ENCODE results near the gene LBHD2. TPM values are rescaled to one million over a fixed set of nuclear protein-coding genes. Genes with fewer than 3 reads are reported as not detected.
"Not testable (repeated sequence)": the region's sequence is repeated elsewhere in the genome, so short reads cannot be mapped to it uniquely, and the experiment has no call there.

The LBHD2 gene
- total and polyA plus RNA-seq, 2 of the 8 experiments (the other 6 are each of a cell fraction or from before 2014, with no cell fraction given): not detected

DNA sequence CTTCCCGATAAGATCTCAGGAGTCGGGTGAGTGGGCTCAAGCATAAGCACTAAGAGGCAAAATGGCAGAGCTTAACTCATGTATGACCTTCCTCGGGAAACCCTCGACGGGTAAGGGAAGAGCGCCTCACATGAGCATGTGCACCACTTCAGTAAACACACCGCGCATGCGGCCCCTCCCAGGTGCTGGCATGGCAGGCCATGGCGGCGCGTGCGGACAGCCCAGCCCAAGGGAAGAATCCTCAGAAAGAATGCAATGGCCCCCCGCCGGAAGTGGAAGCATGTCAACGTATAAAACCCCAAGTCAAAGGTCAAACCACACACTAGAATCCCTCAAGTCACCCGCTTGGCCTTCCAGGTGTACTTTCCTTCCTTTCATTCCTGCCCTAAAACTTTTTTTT lies 32.6 kb downstream of the LBHD2 start:
- no peak overlapping the region for H3K18ac ChIP-seq (ENCODE audit: extremely low read depth, low read length)
- 0 out of 2 replicates have a peak overlapping the region, but pooled peaks have one; percentile 81 for H2BK12ac ChIP-seq (ENCODE audit: low read depth, low read length)
- H3K56ac ChIP-seq (replicated peaks; ENCODE audit: insufficient read length, low read depth, low read length): no peak overlapping the region
- H3K27me3 ChIP-seq (replicated peaks in 1 of 4; ENCODE audit: control insufficient read depth in 3 of 4, extremely low read depth in 1 of 4, insufficient read depth in 3 of 4, low read length in 3 of 4): no peaks in the 10 kb centered on the region; a peak in 1 of 7 replicates
- TF ChIP-seq CREB1 (IDR thresholded peaks at IDR 0.05): no peak
- ChIA-PET POLR2A (ENCODE audit: partially characterized antibody) (interaction anchor here (1.0 kb wide), 1 partner anchor 10 kb away, joined by 4 read pairs; no protein-coding TSS in a partner anchor), CTCF (ENCODE audit: partially characterized antibody) (interaction anchor here (1.0 to 18.4 kb wide), 4 partner anchors 14 to 180 kb away, joined by 3 to 276 read pairs (median 5); no protein-coding TSS in a partner anchor)
- H3K79me2 ChIP-seq (ENCODE audit: control insufficient read depth in 1 of 2, insufficient read depth in 2 of 2, low read length in 2 of 2): no peaks in the 10 kb centered on the region
- no peak overlapping the region for H4K91ac ChIP-seq (replicated peaks; ENCODE audit: insufficient read length, low read length)
- WGBS, 2 experiments (ENCODE audit: extremely low coverage in 1 of 2, insufficient coverage in 1 of 2, insufficient read length in 1 of 2, insufficient replicate concordance in 2 of 2, low coverage in 1 of 2, low lambda C conversion rate in 2 of 2, missing lambda C conversion rate in 1 of 2): 90% methylated on average over 17 of the region's 17 CpGs; no CpG with 5 or more reads in 1 of the 2 experiments
- no peak overlapping the region for H2BK15ac ChIP-seq (ENCODE audit: low read length)
- H3K9me3 ChIP-seq (ENCODE audit: insufficient read depth in 2 of 2, low read depth in 1 of 2, low read length in 1 of 2): no peaks in the 10 kb centered on the region
- no peak overlapping the region for H2BK20ac ChIP-seq (ENCODE audit: low read length)
- H3K27ac ChIP-seq (ENCODE audit: low read depth, low read length): no peak overlapping the region
- H2BK5ac ChIP-seq (ENCODE audit: low read depth, low read length): no peak overlapping the region
- DNase-seq (ENCODE audit: low read depth in 1 of 2, low spot score in 2 of 2): no peak
- no peaks in the 10 kb centered on the region for H4K20me1 ChIP-seq (replicated peaks in 1 of 2; ENCODE audit: control insufficient read depth in 1 of 2, insufficient read depth in 2 of 2, low read length in 2 of 2)
- peaks cover 0 to 21% (median 15%) of the 10 kb centered on the region in 4 experiments; a peak in 6 of 7 replicates for H3K4me1 ChIP-seq (replicated peaks in 1 of 4; ENCODE audit: control insufficient read depth in 3 of 4, insufficient read depth in 4 of 4, low read length in 3 of 4)
- no peak overlapping the region for H3K4me3 ChIP-seq (ENCODE audit: extremely low read depth in 1 of 4, insufficient read depth in 2 of 4, low read depth in 3 of 4, low read length in 4 of 4)
- no peak overlapping the region for H3K9ac ChIP-seq (replicated peaks in 1 of 4; ENCODE audit: extremely low read depth in 1 of 4, low read depth in 3 of 4, low read length in 3 of 4)
- no peak for FAIRE-seq
- no peaks in the 10 kb centered on the region for H3K79me1 ChIP-seq (ENCODE audit: low read depth, low read length)
- H3K4ac ChIP-seq (replicated peaks; ENCODE audit: insufficient read length, low read depth, low read length): no peak overlapping the region
- no peak overlapping the region for H4K5ac ChIP-seq (ENCODE audit: insufficient read length, low read depth, low read length)
- no peak overlapping the region for H3K14ac ChIP-seq (ENCODE audit: insufficient read length)
- no peak overlapping the region for H2AFZ ChIP-seq (ENCODE audit: low read length)
- no peak overlapping the region for H4K8ac ChIP-seq (ENCODE audit: extremely low read depth, insufficient read depth, low read length)
- no peaks in the 10 kb centered on the region; the same call in 1 of the 2 replicates for H3K23me2 ChIP-seq (ENCODE audit: low read depth, low read length)
- 0 out of 2 replicates have a peak overlapping the region, but pooled peaks have one; percentile 39 for H2AK5ac ChIP-seq (ENCODE audit: low read depth, low read length)
- no peak overlapping the region for H3K23ac ChIP-seq (ENCODE audit: insufficient read length)
- H3K36me3 ChIP-seq (ENCODE audit: control insufficient read depth in 2 of 4, insufficient read depth in 4 of 4, low read length in 3 of 4): no peaks in the 10 kb centered on the region
- no peak overlapping the region for H3K4me2 ChIP-seq (ENCODE audit: insufficient read depth in 1 of 2, low read depth in 2 of 2, low read length in 2 of 2)
- H2BK120ac ChIP-seq (replicated peaks; ENCODE audit: low read depth, low read length): no peak overlapping the region

DNA sequence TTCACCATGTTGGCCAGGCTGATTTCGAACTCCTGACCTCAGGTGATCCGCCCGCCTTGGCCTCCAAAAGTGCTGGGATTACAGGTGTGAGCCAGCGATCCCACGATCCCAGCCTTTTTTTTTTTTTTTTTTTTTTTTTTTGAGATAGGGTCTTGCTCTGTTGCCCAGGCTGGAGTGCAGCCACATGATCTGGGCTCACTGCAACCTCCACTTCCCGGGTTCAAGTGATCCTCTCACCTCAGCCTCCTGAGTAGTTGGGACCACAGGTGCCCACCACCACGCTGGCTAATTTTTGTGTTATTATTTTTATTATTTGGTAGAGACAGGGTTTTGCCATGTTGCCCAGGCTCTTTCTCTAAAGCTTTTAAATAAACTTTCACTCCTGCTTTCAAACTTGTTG lies 33.5 kb downstream of the LBHD2 start:
- not testable (repeated sequence) for H2BK15ac ChIP-seq (ENCODE audit: low read length); DNase-seq (ENCODE audit: low read depth in 1 of 2, low spot score in 2 of 2); H4K91ac ChIP-seq (replicated peaks; ENCODE audit: insufficient read length, low read length); H4K5ac ChIP-seq (ENCODE audit: insufficient read length, low read depth, low read length); H2BK20ac ChIP-seq (ENCODE audit: low read length); H2BK120ac ChIP-seq (replicated peaks; ENCODE audit: low read depth, low read length); H2BK12ac ChIP-seq (ENCODE audit: low read depth, low read length); H3K56ac ChIP-seq (replicated peaks; ENCODE audit: insufficient read length, low read depth, low read length); H3K9me3 ChIP-seq (ENCODE audit: insufficient read depth in 2 of 2, low read depth in 1 of 2, low read length in 1 of 2); H3K4ac ChIP-seq (replicated peaks; ENCODE audit: insufficient read length, low read depth, low read length); FAIRE-seq; H3K4me2 ChIP-seq (ENCODE audit: insufficient read depth in 1 of 2, low read depth in 2 of 2, low read length in 2 of 2); H4K20me1 ChIP-seq (replicated peaks in 1 of 2; ENCODE audit: control insufficient read depth in 1 of 2, insufficient read depth in 2 of 2, low read length in 2 of 2); H3K23ac ChIP-seq (ENCODE audit: insufficient read length); H3K18ac ChIP-seq (ENCODE audit: extremely low read depth, low read length); H3K23me2 ChIP-seq (ENCODE audit: low read depth, low read length); H2AFZ ChIP-seq (ENCODE audit: low read length); H3K9ac ChIP-seq (replicated peaks in 1 of 4; ENCODE audit: extremely low read depth in 1 of 4, low read depth in 3 of 4, low read length in 3 of 4); H2BK5ac ChIP-seq (ENCODE audit: low read depth, low read length); H3K79me2 ChIP-seq (ENCODE audit: control insufficient read depth in 1 of 2, insufficient read depth in 2 of 2, low read length in 2 of 2); H4K8ac ChIP-seq (ENCODE audit: extremely low read depth, insufficient read depth, low read length); H2AK5ac ChIP-seq (ENCODE audit: low read depth, low read length); H3K14ac ChIP-seq (ENCODE audit: insufficient read length); H3K36me3 ChIP-seq (ENCODE audit: control insufficient read depth in 2 of 4, insufficient read depth in 4 of 4, low read length in 3 of 4); H3K27me3 ChIP-seq (replicated peaks in 1 of 4; ENCODE audit: control insufficient read depth in 3 of 4, extremely low read depth in 1 of 4, insufficient read depth in 3 of 4, low read length in 3 of 4); H3K27ac ChIP-seq (ENCODE audit: low read depth, low read length); H3K79me1 ChIP-seq (ENCODE audit: low read depth, low read length); H3K4me3 ChIP-seq (ENCODE audit: extremely low read depth in 1 of 4, insufficient read depth in 2 of 4, low read depth in 3 of 4, low read length in 4 of 4)
- ChIA-PET CTCF (ENCODE audit: partially characterized antibody) (interaction anchor here (1.7 to 18.4 kb wide), 3 partner anchors 10 to 25 kb away, joined by 4 to 276 read pairs (median 7); no protein-coding TSS in a partner anchor), POLR2A (ENCODE audit: partially characterized antibody) (interaction anchor here (0.7 to 1.5 kb wide), 3 partner anchors 9 to 17 kb away, joined by 4 read pairs; no protein-coding TSS in a partner anchor)
- H3K4me1 ChIP-seq (replicated peaks in 1 of 4; ENCODE audit: control insufficient read depth in 3 of 4, insufficient read depth in 4 of 4, low read length in 3 of 4): peaks cover 0 to 23% (median 18%) of the 10 kb centered on the region in 4 experiments; a peak in 6 of 7 replicates
- WGBS, 2 experiments (ENCODE audit: extremely low coverage in 1 of 2, insufficient coverage in 1 of 2, insufficient read length in 1 of 2, insufficient replicate concordance in 2 of 2, low coverage in 1 of 2, low lambda C conversion rate in 2 of 2, missing lambda C conversion rate in 1 of 2): 95% methylated on average over 5 of the region's 7 CpGs; no CpG with 5 or more reads in 1 of the 2 experiments
